KMS-11 (cell line): ENCODE data around the gene TIGD3.
"Not testable (repeated sequence)": the region's sequence is repeated elsewhere in the genome, so short reads cannot be mapped to it uniquely, and the experiment has no call there.

Experiments used
- H2AFZ ChIP-seq: fragments of 200-600 bp; sonication (generic); 2 replicates; pipeline ENCODE4 v1.6.1; 2016; ENCODE audit warnings: antibody characterized with exemption, mixed run types, low read depth
- H3K27ac ChIP-seq: fragments of 200-600 bp; sonication (generic); 2 replicates; pipeline ENCODE4 v1.6.1; 2016; ENCODE audit warnings: mild to moderate bottlenecking, mixed run types
- H3K27me3 ChIP-seq: fragments of 200-600 bp; sonication (generic); 2 replicates; pipeline ENCODE4 v1.6.1; 2017; ENCODE audit warnings: mild to moderate bottlenecking, low read depth, mixed run types, moderate library complexity; ENCODE audit not compliant: insufficient read depth
- H3K36me3 ChIP-seq: fragments of 200-600 bp; sonication (generic); 2 replicates; pipeline ENCODE4 v1.6.1; 2017; ENCODE audit warnings: mild to moderate bottlenecking, mixed run types; ENCODE audit not compliant: insufficient read depth
- H3K4me1 ChIP-seq: fragments of 200-600 bp; sonication (generic); 2 replicates; pipeline ENCODE4 v1.6.1; 2016; ENCODE audit warnings: mild to moderate bottlenecking, low read depth, mixed run types; ENCODE audit not compliant: poor library complexity, severe bottlenecking
- H3K4me2 ChIP-seq: fragments of 200-600 bp; sonication (generic); 2 replicates; pipeline ENCODE4 v1.7.0; 2016; ENCODE audit warnings: mild to moderate bottlenecking, mixed run types
- H3K4me3 ChIP-seq: fragments of 200-600 bp; sonication (generic); IDR thresholded peaks from 2 replicates; pipeline ENCODE4 v1.6.1; 2017; ENCODE audit warnings: low read depth, low read length, mixed read lengths; ENCODE audit not compliant: insufficient read depth
- H3K79me2 ChIP-seq: fragments of 200-600 bp; sonication (generic); 2 replicates; pipeline ENCODE4 v1.6.1; 2016; ENCODE audit warnings: low read depth, mixed run types; ENCODE audit not compliant: insufficient read depth
- H3K9ac ChIP-seq: fragments of 200-600 bp; sonication (generic); 2 replicates; pipeline ENCODE4 v1.6.1; 2016; ENCODE audit warnings: mild to moderate bottlenecking, mixed run types
- H4K20me1 ChIP-seq: fragments of 200-600 bp; sonication (generic); 2 replicates; pipeline ENCODE4 v1.6.1; 2016; ENCODE audit warnings: mild to moderate bottlenecking, mixed run types; ENCODE audit not compliant: insufficient read depth
- TF ChIP-seq, protein P1 (sequence below): fragments of 200-600 bp; sonication (generic); conservative IDR thresholded peaks from 2 replicates; pipeline ENCODE4 v1.6.1; 2017; ENCODE audit warnings: low read depth, mild to moderate bottlenecking, antibody characterized with exemption, low read length, moderate library complexity, mixed read lengths

TIGD3 gene

DNA sequence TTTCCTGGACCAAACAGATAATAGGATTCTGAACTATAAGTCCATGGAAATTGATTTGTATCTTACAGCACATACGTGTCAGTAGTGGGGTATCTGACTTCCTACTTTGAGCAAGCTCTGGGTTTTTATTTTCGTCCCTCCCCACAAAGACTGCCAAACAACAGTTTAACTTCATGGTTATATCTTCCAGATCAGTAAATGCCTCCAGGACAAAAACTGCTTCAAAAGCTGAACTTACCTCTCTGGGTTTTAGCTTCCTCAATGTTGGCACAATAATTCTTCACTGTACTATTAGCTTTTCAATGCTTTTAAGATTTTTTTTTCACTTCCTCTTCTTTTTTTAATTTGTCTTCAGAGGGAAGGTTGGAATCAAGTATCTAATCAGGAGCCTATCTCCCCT, 25.1 kb upstream of the TIGD3 start:
- Histone ChIP-seq H3K27me3 (no peaks in the 10 kb centered on the region), H3K9ac (no peak overlapping the region), H2AFZ (no peak overlapping the region), H3K4me2 (no peak overlapping the region), H4K20me1 (no peaks in the 10 kb centered on the region), H3K27ac (no peak overlapping the region), H3K4me1 (no peaks in the 10 kb centered on the region), H3K36me3 (no peaks in the 10 kb centered on the region), H3K4me3 (no peak overlapping the region), H3K79me2 (peaks cover 8% of the 10 kb centered on the region; the same call in 1 of the 2 replicates)
- TF ChIP-seq, protein P1, sequence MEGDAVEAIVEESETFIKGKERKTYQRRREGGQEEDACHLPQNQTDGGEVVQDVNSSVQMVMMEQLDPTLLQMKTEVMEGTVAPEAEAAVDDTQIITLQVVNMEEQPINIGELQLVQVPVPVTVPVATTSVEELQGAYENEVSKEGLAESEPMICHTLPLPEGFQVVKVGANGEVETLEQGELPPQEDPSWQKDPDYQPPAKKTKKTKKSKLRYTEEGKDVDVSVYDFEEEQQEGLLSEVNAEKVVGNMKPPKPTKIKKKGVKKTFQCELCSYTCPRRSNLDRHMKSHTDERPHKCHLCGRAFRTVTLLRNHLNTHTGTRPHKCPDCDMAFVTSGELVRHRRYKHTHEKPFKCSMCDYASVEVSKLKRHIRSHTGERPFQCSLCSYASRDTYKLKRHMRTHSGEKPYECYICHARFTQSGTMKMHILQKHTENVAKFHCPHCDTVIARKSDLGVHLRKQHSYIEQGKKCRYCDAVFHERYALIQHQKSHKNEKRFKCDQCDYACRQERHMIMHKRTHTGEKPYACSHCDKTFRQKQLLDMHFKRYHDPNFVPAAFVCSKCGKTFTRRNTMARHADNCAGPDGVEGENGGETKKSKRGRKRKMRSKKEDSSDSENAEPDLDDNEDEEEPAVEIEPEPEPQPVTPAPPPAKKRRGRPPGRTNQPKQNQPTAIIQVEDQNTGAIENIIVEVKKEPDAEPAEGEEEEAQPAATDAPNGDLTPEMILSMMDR = no peak

DNA sequence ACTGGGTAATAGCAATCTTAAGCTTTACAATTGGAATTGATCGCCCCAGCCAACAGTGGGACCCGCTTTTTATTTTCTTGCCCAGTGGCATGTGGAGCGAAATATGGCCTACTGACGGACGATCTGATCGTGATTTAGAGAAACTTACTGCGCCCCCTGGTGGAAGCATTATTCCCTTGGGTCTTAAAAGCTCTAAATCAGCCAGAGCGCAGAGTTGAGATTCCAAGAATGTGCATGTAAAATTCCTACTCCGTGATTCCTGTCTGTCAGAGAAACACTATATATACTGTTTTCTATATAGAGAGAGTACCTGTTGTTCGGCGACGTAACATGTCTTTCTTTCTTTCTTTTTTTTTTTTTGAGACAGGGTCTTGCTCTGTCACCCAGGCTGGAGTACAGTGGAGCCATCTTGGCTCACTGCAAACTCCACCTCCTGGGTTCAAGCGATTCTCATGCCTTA, 24.6 kb upstream of the TIGD3 start:
- Histone ChIP-seq H3K4me1 (peaks cover 2% of the 10 kb centered on the region), H3K27ac (no peak overlapping the region), H3K27me3 (no peaks in the 10 kb centered on the region), H3K9ac (no peak overlapping the region), H3K4me2 (no peak overlapping the region), H2AFZ (no peak overlapping the region), H3K79me2 (peaks cover 13% of the 10 kb centered on the region), H4K20me1 (no peaks in the 10 kb centered on the region), H3K36me3 (no peaks in the 10 kb centered on the region), H3K4me3 (no peak overlapping the region)
- TF ChIP-seq, protein P1 = peak; percentile 82

DNA sequence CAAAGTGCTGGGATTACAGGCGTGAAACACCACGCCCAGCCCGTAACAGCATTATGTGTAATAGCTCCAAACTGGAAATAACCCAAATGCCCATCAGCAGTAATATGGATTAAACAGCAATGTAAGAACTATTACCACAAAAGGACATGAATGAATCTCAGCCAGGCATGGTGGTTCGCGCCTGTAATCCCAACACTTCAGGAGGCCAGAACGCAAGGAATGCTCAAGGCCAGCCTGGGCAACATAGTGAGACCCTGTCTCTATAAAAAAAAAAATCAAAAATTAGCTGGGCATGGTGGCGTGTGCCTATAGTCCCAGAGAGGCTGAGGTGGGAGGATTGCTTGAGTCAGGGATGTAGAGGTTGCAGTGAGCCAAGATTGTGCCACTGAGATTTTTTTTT, 24.0 kb upstream of the TIGD3 start:
- no peak overlapping the region for H2AFZ ChIP-seq
- no peaks in the 10 kb centered on the region for H3K27me3 ChIP-seq
- no peaks in the 10 kb centered on the region for H3K36me3 ChIP-seq
- H3K79me2 ChIP-seq = peaks cover 19% of the 10 kb centered on the region
- H3K9ac ChIP-seq = no peak overlapping the region
- H3K4me1 ChIP-seq = peaks cover 8% of the 10 kb centered on the region
- H3K4me2 ChIP-seq = no peak overlapping the region
- H3K27ac ChIP-seq = no peak overlapping the region
- no peak overlapping the region for H3K4me3 ChIP-seq
- no peaks in the 10 kb centered on the region for H4K20me1 ChIP-seq
- TF ChIP-seq, protein P1 = no peak

DNA sequence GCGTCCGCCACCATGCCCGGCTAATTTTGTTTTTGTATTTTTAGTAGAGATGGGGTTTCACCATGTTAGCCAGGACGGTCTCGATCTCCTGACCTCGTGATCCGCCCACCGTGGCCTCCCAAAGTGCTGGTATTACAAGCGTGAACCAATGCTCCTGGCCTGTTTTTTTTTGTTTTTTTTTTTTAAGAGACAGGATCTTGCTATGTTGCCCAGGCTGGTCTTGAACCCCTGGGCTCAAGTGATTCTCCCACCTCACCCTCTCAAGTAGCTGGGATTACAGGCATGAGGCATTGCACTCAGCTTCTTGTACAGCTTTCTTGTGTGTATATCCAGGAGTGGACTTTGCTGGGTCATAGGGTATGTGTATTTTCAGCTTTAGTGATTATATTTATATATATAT, 22.0 kb upstream of the TIGD3 start:
- not testable (repeated sequence) for H2AFZ ChIP-seq, H3K4me1 ChIP-seq, H4K20me1 ChIP-seq, H3K36me3 ChIP-seq, H3K9ac ChIP-seq, H3K27ac ChIP-seq, H3K4me3 ChIP-seq, H3K4me2 ChIP-seq, H3K27me3 ChIP-seq
- peaks cover 37% of the 10 kb centered on the region for H3K79me2 ChIP-seq

DNA sequence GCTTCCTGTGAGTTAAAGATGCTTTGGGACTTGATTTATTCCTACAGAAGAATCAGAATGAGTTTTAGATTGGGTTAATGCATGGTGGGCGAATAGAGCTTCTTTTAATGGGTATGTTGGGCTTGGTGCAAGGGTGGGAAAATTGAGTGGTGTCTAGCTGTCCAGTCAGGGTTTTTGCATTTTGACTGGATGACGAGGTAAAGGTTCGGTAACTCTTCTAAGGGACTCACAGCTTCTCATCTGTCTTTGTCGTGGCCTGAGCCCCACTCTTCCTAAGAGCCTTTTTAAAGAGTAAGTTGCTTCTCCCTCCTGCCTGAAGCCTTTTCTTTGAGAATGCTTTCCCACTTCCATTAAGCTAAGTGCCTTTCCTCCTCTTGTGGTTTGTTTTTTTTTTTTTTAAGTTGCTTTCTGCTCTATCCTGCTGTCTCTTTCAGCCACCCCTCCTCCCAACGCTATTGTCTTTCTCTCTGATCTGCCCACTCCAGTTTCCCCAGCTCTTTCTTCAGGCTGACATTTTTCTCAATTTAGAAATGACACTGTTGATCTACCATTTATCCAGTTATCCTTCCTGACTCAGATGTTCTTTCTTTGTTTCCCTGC, 19.8 kb upstream of the TIGD3 start:
- no peak overlapping the region for H3K4me3 ChIP-seq
- TF ChIP-seq, protein P1 = no peak
- H3K4me1 ChIP-seq = peaks cover 9% of the 10 kb centered on the region
- no peak overlapping the region for H2AFZ ChIP-seq
- H3K27me3 ChIP-seq = no peaks in the 10 kb centered on the region
- 0 out of 2 replicates have a peak overlapping the region, but pooled peaks have one; percentile 33 for H3K27ac ChIP-seq
- H3K79me2 ChIP-seq = peaks cover 57% of the 10 kb centered on the region
- H3K36me3 ChIP-seq = no peaks in the 10 kb centered on the region
- H3K9ac ChIP-seq = peak overlapping the region; percentile 74; the same call in 1 of the 2 replicates
- H4K20me1 ChIP-seq = no peaks in the 10 kb centered on the region
- peak overlapping the region; percentile 99 for H3K4me2 ChIP-seq
